CD14-positive monocyte (primary cell): ENCODE results near the gene PCBP1. TPM values are rescaled to one million over a fixed set of nuclear protein-coding genes. Genes with fewer than 3 reads are reported as not detected.

Experiments
- DNase-seq, 3 donors: peaks; one replicate each; pipeline ENCODE4 v3.0.0-alpha.2; 2011 to 2022
- H2AFZ ChIP-seq: 2 replicates; pipeline ENCODE4 v1.6.0; 2012; ENCODE audit warnings: mild to moderate bottlenecking, low read depth, low read length, inconsistent platforms; ENCODE audit not compliant: insufficient read depth, poor library complexity, severe bottlenecking
- H3K27ac ChIP-seq, 2 donors: 1 replicate in 1 of 2; 2 replicates in 1 of 2; pipeline ENCODE4 v1.5.1; 2012 to 2013; ENCODE audit warnings: low read length in 2 of 2, control low read depth in 1 of 2, inconsistent platforms in 1 of 2, low read depth in 1 of 2, mild to moderate bottlenecking in 1 of 2
- H3K27me3 ChIP-seq, 2 donors: one replicate each; pipeline versions ENCODE4 v1.6.0 to v1.6.1; 2011 to 2013; ENCODE audit warnings: low read length in 2 of 2; ENCODE audit not compliant: control insufficient read depth in 2 of 2, insufficient read depth in 2 of 2
- H3K36me3 ChIP-seq, 2 donors: replicated peaks in 1 of 2; 1 replicate in 1 of 2; 2 replicates in 1 of 2; pipeline versions ENCODE4 v1.5.1 to v1.6.1; 2012 to 2013; ENCODE audit warnings: low read length in 2 of 2, control low read depth in 1 of 2, inconsistent platforms in 1 of 2, mild to moderate bottlenecking in 1 of 2; ENCODE audit not compliant: insufficient read depth in 2 of 2, control insufficient read depth in 1 of 2
- H3K4me1 ChIP-seq, 2 donors: 1 replicate in 1 of 2; 2 replicates in 1 of 2; pipeline versions ENCODE4 v1.5.1 to v1.6.1; 2012 to 2013; ENCODE audit warnings: low read length in 2 of 2, control low read depth in 1 of 2, inconsistent platforms in 1 of 2, mild to moderate bottlenecking in 1 of 2, moderate library complexity in 1 of 2; ENCODE audit not compliant: insufficient read depth in 2 of 2, control insufficient read depth in 1 of 2
- H3K4me2 ChIP-seq: replicated peaks from 2 replicates; pipeline ENCODE3; 2012; ENCODE audit warnings: low read length, moderate library complexity, mild to moderate bottlenecking; ENCODE audit not compliant: poor library complexity, severe bottlenecking; ENCODE audit errors: extremely low read depth
- H3K4me3 ChIP-seq, 3 experiments: fragments of 200-600 bp in 1 of 3; sonication (generic) in 1 of 3; replicated peaks in 1 of 3; 1 replicate in 2 of 3; 2 replicates in 1 of 3; pipeline ENCODE4 v1.5.1; 2011 to 2013; ENCODE audit warnings: low read length in 3 of 3, mild to moderate bottlenecking in 3 of 3, control low read depth in 2 of 3, low read depth in 2 of 3, inconsistent platforms in 1 of 3, moderate library complexity in 1 of 3
- H3K79me2 ChIP-seq: 2 replicates; pipeline ENCODE4 v1.6.0; 2012; ENCODE audit warnings: mild to moderate bottlenecking, control low read depth, inconsistent platforms, low read length, moderate library complexity; ENCODE audit not compliant: insufficient read depth
- H3K9ac ChIP-seq: 2 replicates; pipeline ENCODE4 v1.6.0; 2017; ENCODE audit warnings: low read length, mild to moderate bottlenecking; ENCODE audit not compliant: insufficient read depth, poor library complexity, severe bottlenecking
- H3K9me3 ChIP-seq, 2 donors: replicated peaks in 1 of 2; 1 replicate in 1 of 2; 2 replicates in 1 of 2; pipeline versions ENCODE4 v1.5.1 to v1.6.1; 2012 to 2013; ENCODE audit warnings: low read length in 2 of 2, control low read depth in 1 of 2; ENCODE audit not compliant: control insufficient read depth in 1 of 2, insufficient read depth in 1 of 2
- H4K20me1 ChIP-seq: 2 replicates; pipeline ENCODE4 v1.6.0; 2012; ENCODE audit warnings: mild to moderate bottlenecking, low read length, control low read depth, moderate library complexity; ENCODE audit not compliant: insufficient read depth
- H3K27ac Mint-ChIP-seq, 7 donors: one replicate each; pipeline ENCODE4 v1.8.0; 2020; ENCODE audit warnings: mild to moderate bottlenecking in 7 of 7, mixed read lengths in 7 of 7, moderate library complexity in 6 of 7, inconsistent platforms in 2 of 7
- H3K27me3 Mint-ChIP-seq, 3 donors: one replicate each; pipeline ENCODE4 v1.8.0; 2021 to 2022; ENCODE audit warnings: low read depth in 3 of 3, mild to moderate bottlenecking in 3 of 3, mixed read lengths in 3 of 3, moderate library complexity in 3 of 3, inconsistent platforms in 1 of 3
- H3K36me3 Mint-ChIP-seq, 2 donors: one replicate each; pipeline ENCODE4 v1.8.0; 2020; ENCODE audit warnings: mixed read lengths in 2 of 2, inconsistent platforms in 1 of 2, mild to moderate bottlenecking in 1 of 2
- H3K4me1 Mint-ChIP-seq: one replicate; pipeline ENCODE4 v1.8.0; 2020; ENCODE audit warnings: mild to moderate bottlenecking, mixed read lengths
- H3K4me3 Mint-ChIP-seq, 2 donors: one replicate each; pipeline ENCODE4 v1.8.0; 2020; ENCODE audit warnings: mild to moderate bottlenecking in 2 of 2, mixed read lengths in 2 of 2, moderate library complexity in 1 of 2
- H3K9me3 Mint-ChIP-seq, 7 donors: one replicate each; pipeline ENCODE4 v1.8.0; 2020 to 2022; ENCODE audit warnings: mixed read lengths in 7 of 7, mild to moderate bottlenecking in 6 of 7, moderate library complexity in 6 of 7, inconsistent platforms in 2 of 7
- WGBS: methylation state at CpG from one replicate; pipeline ENCODE4 v1.1.5; 2013; ENCODE audit warnings: missing lambda C conversion rate; ENCODE audit not compliant: insufficient coverage; 5-methylcytosine and 5-hydroxymethylcytosine counted together
- intact Hi-C, 2 donors: fragments of 100-400 bp; cut with micrococcal nuclease; formaldehyde crosslinking; loops; one replicate each; pipeline versions ENCODE4 v1.15.0 to v1.15.1; 2023
- polyA plus RNA-seq, 3 donors: library from polyadenylated mRNA; depleted of rRNA in 1 of 3; unstranded in 2 of 3; stranded (reverse) in 1 of 3; fragments of 300-500 nt in 2 of 3; fragments of >200 nt in 1 of 3; fragmentation: Illumina TruSeq in 2 of 3; gene quantifications; 1 replicate in 2 of 3; 2 replicates in 1 of 3; pipeline ENCODE4 v1.2.3, GENCODE V29; 2012 to 2021
- TF ChIP-seq, protein P1 (sequence below): fragments of 200-600 bp; IDR thresholded peaks from one replicate; pipeline ENCODE4 v1.8.0; 2022; ENCODE audit warnings: antibody characterized with exemption, mild to moderate bottlenecking

Gene PCBP1
- polyA plus RNA-seq, 3 donors, result 178 to 299 (median 194) TPM

DNA sequence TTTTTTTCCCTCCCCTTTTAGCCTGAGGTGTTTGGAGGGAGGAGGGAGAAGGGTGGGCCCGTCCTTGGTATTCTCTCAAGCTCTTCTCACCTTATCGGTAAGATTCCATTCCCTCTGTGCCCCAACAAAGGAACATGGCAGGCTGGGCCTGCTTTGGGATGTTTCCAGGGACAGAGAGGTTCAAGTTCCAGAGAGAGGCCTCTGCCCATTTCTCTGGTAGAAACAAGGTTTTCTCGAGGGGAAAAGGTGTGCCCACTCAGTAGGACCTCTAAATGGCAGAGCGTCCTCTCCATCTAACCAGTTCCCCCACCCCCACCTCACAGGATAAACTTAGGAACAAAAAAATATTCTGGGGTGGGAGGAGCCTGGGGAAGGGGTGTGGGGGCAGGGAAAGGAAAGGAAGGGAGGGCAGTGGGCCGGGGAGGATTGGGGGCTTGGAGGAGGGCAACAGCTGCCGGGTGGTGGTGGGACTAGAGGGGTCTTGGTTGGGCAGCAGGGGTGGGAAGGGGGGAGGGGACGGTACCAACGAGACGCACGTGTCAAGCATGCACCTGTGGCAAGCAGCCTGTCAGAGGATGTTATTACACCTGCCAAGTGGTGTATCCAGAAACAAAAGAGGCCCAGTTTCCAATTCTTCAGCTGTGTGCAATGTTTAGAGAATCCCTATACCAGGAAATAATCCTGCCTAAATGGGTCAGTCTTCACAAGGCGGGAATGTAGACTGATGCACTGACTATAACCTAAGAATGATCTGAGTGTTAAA lies 2.1 kb downstream of the PCBP1 start:
- intact Hi-C loops, result loop anchor here (5.0 to 10.0 kb wide), 3 partner anchors 172 to 205 kb away; partner anchors contain the start of genes MXD1 (in 1 of the 2) and SNRPG (in 1 of the 2)
- Histone ChIP-seq H3K4me2 (peak overlapping the region; percentile 89), H3K27ac (peak overlapping the region; percentile 45 to 99), H3K4me1 (peaks cover 53 to 66% of the 10 kb centered on the region in 2 donors), H3K27me3 (no peaks in the 10 kb centered on the region), H3K79me2 (peaks cover 79% of the 10 kb centered on the region), H4K20me1 (peaks cover 4% of the 10 kb centered on the region), H2AFZ (no peak overlapping the region), H3K36me3 (peaks cover 0 to 7% of the 10 kb centered on the region in 2 donors), H3K9ac (peak overlapping the region; percentile 96), H3K4me3 (peak overlapping the region; percentile 94 to 100 (median 95)), H3K9me3 (no peaks in the 10 kb centered on the region)
- H3K36me3 Mint-ChIP-seq, result peaks cover 20 to 27% of the 10 kb centered on the region in 2 donors
- peaks cover 55% of the 10 kb centered on the region for H3K4me1 Mint-ChIP-seq
- peaks cover 0 to 3% (median 0%) of the 10 kb centered on the region in 7 donors for H3K9me3 Mint-ChIP-seq
- no peak for DNase-seq
- H3K27ac Mint-ChIP-seq, result peak overlapping the region; percentile 98 to 100 (median 99)
- H3K27me3 Mint-ChIP-seq, result peaks cover 0 to 7% (median 0%) of the 10 kb centered on the region in 3 donors
- 0% methylated on average over 3 of the region's 11 CpGs for WGBS
- TF ChIP-seq, protein P1, sequence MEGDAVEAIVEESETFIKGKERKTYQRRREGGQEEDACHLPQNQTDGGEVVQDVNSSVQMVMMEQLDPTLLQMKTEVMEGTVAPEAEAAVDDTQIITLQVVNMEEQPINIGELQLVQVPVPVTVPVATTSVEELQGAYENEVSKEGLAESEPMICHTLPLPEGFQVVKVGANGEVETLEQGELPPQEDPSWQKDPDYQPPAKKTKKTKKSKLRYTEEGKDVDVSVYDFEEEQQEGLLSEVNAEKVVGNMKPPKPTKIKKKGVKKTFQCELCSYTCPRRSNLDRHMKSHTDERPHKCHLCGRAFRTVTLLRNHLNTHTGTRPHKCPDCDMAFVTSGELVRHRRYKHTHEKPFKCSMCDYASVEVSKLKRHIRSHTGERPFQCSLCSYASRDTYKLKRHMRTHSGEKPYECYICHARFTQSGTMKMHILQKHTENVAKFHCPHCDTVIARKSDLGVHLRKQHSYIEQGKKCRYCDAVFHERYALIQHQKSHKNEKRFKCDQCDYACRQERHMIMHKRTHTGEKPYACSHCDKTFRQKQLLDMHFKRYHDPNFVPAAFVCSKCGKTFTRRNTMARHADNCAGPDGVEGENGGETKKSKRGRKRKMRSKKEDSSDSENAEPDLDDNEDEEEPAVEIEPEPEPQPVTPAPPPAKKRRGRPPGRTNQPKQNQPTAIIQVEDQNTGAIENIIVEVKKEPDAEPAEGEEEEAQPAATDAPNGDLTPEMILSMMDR, result no peak
- H3K4me3 Mint-ChIP-seq, result peak overlapping the region; percentile 98 to 99

DNA sequence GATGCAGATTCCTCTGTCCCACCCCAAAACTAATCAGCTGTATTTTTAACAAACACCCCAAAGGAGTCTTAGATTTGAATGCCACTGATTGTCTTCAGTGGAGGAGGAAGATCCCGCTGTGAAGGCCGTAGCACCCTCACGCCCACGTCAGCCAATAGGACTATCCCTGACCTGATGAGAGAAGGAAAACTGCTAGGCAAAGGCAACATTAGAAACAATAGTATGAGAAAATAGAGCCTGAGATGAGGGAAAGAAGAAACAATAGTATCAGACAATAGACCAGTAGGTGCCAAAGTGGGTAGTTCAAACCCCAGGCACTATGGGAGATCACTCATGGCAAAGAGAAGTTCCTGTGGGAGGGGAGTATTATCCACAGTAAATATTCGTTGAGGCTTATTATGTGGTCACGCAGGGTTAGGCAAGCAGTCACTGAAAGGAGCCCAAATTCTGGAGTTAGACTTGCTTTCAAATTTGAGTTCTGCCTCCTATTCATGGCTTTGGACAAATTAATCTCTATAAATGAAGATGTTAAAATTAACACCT lies 2.8 kb downstream of the PCBP1 start:
- peaks cover 54 to 66% of the 10 kb centered on the region in 2 donors for H3K4me1 ChIP-seq
- Mint-ChIP-seq H3K4me1 (peaks cover 58% of the 10 kb centered on the region), H3K4me3 (peak overlapping the region; percentile 98 to 99), H3K36me3 (peaks cover 20 to 27% of the 10 kb centered on the region in 2 donors), H3K27me3 (peaks cover 0 to 11% (median 0%) of the 10 kb centered on the region in 3 donors), H3K27ac (peak overlapping the region; percentile 98 to 100 (median 99)), H3K9me3 (peaks cover 0 to 3% (median 0%) of the 10 kb centered on the region in 7 donors)
- no peaks in the 10 kb centered on the region for H3K9me3 ChIP-seq
- WGBS, result 20% methylated on average over 1 of the region's 6 CpGs
- no peak overlapping the region for H2AFZ ChIP-seq
- peak overlapping the region; percentile 89 for H3K4me2 ChIP-seq
- H3K27me3 ChIP-seq, result no peaks in the 10 kb centered on the region
- no peak overlapping the region for H3K9ac ChIP-seq
- peaks cover 0 to 7% of the 10 kb centered on the region in 2 donors for H3K36me3 ChIP-seq
- H3K79me2 ChIP-seq, result peaks cover 72% of the 10 kb centered on the region
- peak overlapping the region in 2 of 3 experiments; percentile 94 to 100 for H3K4me3 ChIP-seq
- DNase-seq, result no peak
- peaks cover 4% of the 10 kb centered on the region for H4K20me1 ChIP-seq
- TF ChIP-seq, protein P1, result no peak
- intact Hi-C loops, result loop anchor here (2.0 to 10.0 kb wide), 4 partner anchors 33 to 205 kb away; partner anchors contain the start of genes MXD1 (in 1 of the 2) and SNRPG (in 1 of the 2)
- peak overlapping the region; percentile 45 to 99 for H3K27ac ChIP-seq
